SJSA1 (cell line): ENCODE results near the gene ENTR1. TPM values are rescaled to one million over a fixed set of nuclear protein-coding genes. Genes with fewer than 3 reads are reported as not detected.

Source experiments
- DNase-seq, 2 experiments: peaks; one replicate each; pipeline ENCODE4 v3.0.0-alpha.2; 2015 to 2020; ENCODE audit warnings: low spot score in 2 of 2, low read depth in 1 of 2
- H3K27ac ChIP-seq: fragments of 250-450 bp; sonication (Bioruptor Pico); 2 replicates; pipeline ENCODE4 v1.5.1; 2020; ENCODE audit warnings: mild to moderate bottlenecking, moderate library complexity
- H3K27me3 ChIP-seq: fragments of 250-450 bp; sonication (Bioruptor Pico); replicated peaks from 2 replicates; pipeline ENCODE4 v1.5.1; 2020; ENCODE audit warnings: mild to moderate bottlenecking, moderate library complexity
- H3K36me3 ChIP-seq: fragments of 250-450 bp; sonication (Bioruptor Pico); 2 replicates; pipeline ENCODE4 v1.5.1; 2020; ENCODE audit warnings: mild to moderate bottlenecking
- H3K4me1 ChIP-seq: fragments of 250-450 bp; sonication (Bioruptor Pico); replicated peaks from 2 replicates; pipeline ENCODE4 v1.6.1; 2021; ENCODE audit warnings: mild to moderate bottlenecking
- H3K4me3 ChIP-seq: fragments of 250-450 bp; sonication (Bioruptor Pico); 2 replicates; pipeline ENCODE4 v1.5.1; 2020; ENCODE audit warnings: mild to moderate bottlenecking
- H3K9me3 ChIP-seq: fragments of 250-450 bp; sonication (Bioruptor Pico); replicated peaks from 2 replicates; pipeline ENCODE4 v1.5.1; 2020; ENCODE audit warnings: mild to moderate bottlenecking
- total RNA-seq: library from RNA; depleted of rRNA; stranded (reverse); fragments of >200 nt; shearing (Covaris generic); gene quantifications from 2 replicates; pipeline ENCODE4 v1.2.3, GENCODE V29; 2014; rRNA removed

The ENTR1 gene
- 25.3 and 34.8 TPM in 2 replicates for total RNA-seq

- Histone ChIP-seq H3K4me3 (peak within 1 kb of the TSS; percentile 99), H3K9me3 (no peaks in the 10 kb centered on the region), H3K36me3 (peaks cover 69% of the 10 kb centered on the region), H3K4me1 (peaks cover 24% of the 10 kb centered on the region), H3K27me3 (no peaks in the 10 kb centered on the region), H3K27ac (peak within 1 kb of the TSS; percentile 75)
- peak; percentile 80 to 89 for DNase-seq
Observed at GRCh38 chr9:136410500-136411287, at the start of gene ENTR1, which contains the start of gene PMPCA. Gene ENTR1, minus strand, starts transcription at chr9:136410614. Its CDS starts 217 bp downstream, at chr9:136410397. Gene PMPCA, plus strand, starts transcription at chr9:136410658. Its CDS starts 11 bp downstream, at chr9:136410669.

GRCh38 chr9:136459425-136459824 is 49.0 kb upstream of the ENTR1 start:
- no peaks in the 10 kb centered on the region for H3K4me1 ChIP-seq
- DNase-seq, result no peak
- H3K36me3 ChIP-seq, result peaks cover 94% of the 10 kb centered on the region
- no peak overlapping the region for H3K4me3 ChIP-seq
- no peaks in the 10 kb centered on the region for H3K27me3 ChIP-seq
- H3K9me3 ChIP-seq, result no peaks in the 10 kb centered on the region
- H3K27ac ChIP-seq, result no peak overlapping the region

- Histone ChIP-seq H3K4me3 (no peak overlapping the region), H3K27me3 (no peaks in the 10 kb centered on the region), H3K36me3 (peaks cover 88% of the 10 kb centered on the region), H3K27ac (no peak overlapping the region), H3K4me1 (no peaks in the 10 kb centered on the region), H3K9me3 (no peaks in the 10 kb centered on the region)
- no peak for DNase-seq
Observed at GRCh38 chr9:136457326-136457725, 46.9 kb upstream of the ENTR1 start.

DNA sequence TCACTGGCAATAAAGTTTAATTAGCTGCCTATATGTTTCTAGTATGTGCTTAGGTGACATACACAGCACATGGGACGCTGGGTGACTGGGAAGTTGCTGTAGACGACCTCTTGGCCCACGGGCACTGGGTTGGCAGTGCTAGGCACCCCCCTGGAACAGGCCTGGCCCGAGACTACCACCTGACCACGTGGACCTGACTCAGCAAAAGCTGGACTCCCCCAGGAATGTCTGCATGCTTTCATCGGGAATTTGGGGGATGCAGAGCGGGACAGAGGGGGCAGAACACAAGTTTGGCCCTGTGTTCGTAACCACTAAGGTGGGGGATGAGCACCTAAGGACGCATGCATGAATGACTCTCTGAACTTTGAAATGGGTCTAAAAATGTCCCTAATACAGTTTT is 45.8 kb upstream of the ENTR1 start:
- Histone ChIP-seq H3K4me3 (no peak overlapping the region), H3K27ac (no peak overlapping the region), H3K27me3 (no peaks in the 10 kb centered on the region), H3K4me1 (no peaks in the 10 kb centered on the region), H3K9me3 (no peaks in the 10 kb centered on the region), H3K36me3 (peaks cover 85% of the 10 kb centered on the region)
- no peak for DNase-seq

GRCh38 chr9:136455043-136456002 is 44.9 kb upstream of the ENTR1 start:
- Histone ChIP-seq H3K36me3 (peaks cover 87% of the 10 kb centered on the region), H3K27ac (no peak overlapping the region), H3K4me3 (no peak overlapping the region), H3K4me1 (no peaks in the 10 kb centered on the region), H3K27me3 (no peaks in the 10 kb centered on the region), H3K9me3 (no peaks in the 10 kb centered on the region)
- no peak for DNase-seq

GRCh38 chr9:136454026-136454796 is 43.8 kb upstream of the ENTR1 start:
- Histone ChIP-seq H3K27ac (no peak overlapping the region), H3K36me3 (peaks cover 88% of the 10 kb centered on the region), H3K9me3 (no peaks in the 10 kb centered on the region), H3K4me1 (no peaks in the 10 kb centered on the region), H3K27me3 (no peaks in the 10 kb centered on the region), H3K4me3 (no peak overlapping the region)
- DNase-seq, result no peak

GRCh38 chr9:136453326-136453725 is 42.9 kb upstream of the ENTR1 start:
- H3K4me1 ChIP-seq, result no peaks in the 10 kb centered on the region
- H3K27me3 ChIP-seq, result no peaks in the 10 kb centered on the region
- no peaks in the 10 kb centered on the region for H3K9me3 ChIP-seq
- H3K4me3 ChIP-seq, result no peak overlapping the region
- H3K27ac ChIP-seq, result no peak overlapping the region
- no peak for DNase-seq
- H3K36me3 ChIP-seq, result peaks cover 84% of the 10 kb centered on the region

DNA sequence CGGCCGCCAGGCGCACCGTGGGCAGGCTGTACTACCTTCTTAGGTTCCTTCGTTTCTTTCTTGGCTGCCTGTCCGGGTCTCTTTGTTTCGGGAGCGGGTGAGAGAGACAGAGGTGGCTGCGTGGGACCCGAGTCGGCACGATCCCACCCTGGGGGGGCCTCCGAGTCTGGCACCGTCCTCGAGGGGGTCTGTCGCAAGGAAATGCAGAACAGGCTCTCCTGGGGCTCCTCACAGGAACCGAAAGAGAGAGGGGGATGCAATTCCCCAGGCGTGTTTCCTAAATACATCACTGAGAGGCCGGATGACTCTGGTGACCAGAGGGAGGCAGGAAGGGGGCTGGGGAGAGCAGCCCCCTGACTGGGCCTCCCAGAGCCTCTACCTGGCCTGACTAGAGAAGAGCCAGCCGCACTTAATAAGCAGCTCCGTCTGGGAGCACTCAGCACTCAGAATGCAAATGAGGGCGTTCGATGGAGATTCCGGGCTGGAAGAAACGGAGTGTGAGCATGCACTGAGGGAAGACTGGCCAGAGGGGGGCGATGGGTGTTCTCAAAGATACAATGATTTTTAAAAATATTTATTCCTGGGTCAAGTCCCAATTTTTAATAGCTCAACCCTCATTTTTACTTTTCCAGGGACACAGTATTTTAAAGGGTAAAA is 40.9 kb upstream of the ENTR1 start:
- H3K4me1 ChIP-seq, result no peaks in the 10 kb centered on the region
- no peak overlapping the region for H3K27ac ChIP-seq
- H3K36me3 ChIP-seq, result peaks cover 83% of the 10 kb centered on the region

DNA sequence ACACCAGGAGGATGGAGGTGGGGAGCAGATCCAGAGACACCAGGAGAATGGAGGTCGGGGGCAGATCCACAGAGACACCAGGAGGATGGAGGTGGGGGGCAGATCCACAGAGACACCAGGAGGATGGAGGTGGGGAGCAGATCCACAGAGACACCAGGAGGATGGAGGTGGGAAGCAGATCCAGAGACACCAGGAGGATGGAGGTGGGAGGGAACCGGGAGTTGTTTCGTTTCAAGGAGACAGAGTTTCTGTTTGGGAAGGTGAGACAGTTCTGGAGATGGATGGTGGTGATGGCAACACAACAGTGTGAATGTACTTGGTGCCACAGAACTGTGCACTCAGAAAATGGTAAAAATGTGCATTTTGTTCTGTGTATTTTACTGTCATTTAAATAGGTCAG is 38.2 kb upstream of the ENTR1 start:
- no peaks in the 10 kb centered on the region for H3K4me1 ChIP-seq
- no peaks in the 10 kb centered on the region for H3K9me3 ChIP-seq
- no peak overlapping the region for H3K4me3 ChIP-seq
- H3K27me3 ChIP-seq, result no peaks in the 10 kb centered on the region
- H3K27ac ChIP-seq, result no peak overlapping the region
- H3K36me3 ChIP-seq, result peaks cover 77% of the 10 kb centered on the region
- DNase-seq, result no peak

More for the DNA sequence above, 40.9 kb upstream of the ENTR1 start:
- no peak for DNase-seq
- Histone ChIP-seq H3K27me3 (no peaks in the 10 kb centered on the region), H3K9me3 (no peaks in the 10 kb centered on the region), H3K4me3 (no peak overlapping the region)

GRCh38 chr9:136447173-136447778 is 36.9 kb upstream of the ENTR1 start:
- Histone ChIP-seq H3K36me3 (peaks cover 81% of the 10 kb centered on the region), H3K27me3 (no peaks in the 10 kb centered on the region), H3K4me3 (no peak overlapping the region), H3K4me1 (no peaks in the 10 kb centered on the region), H3K27ac (no peak overlapping the region), H3K9me3 (no peaks in the 10 kb centered on the region)
- DNase-seq, result no peak

- H3K27ac ChIP-seq, result no peak overlapping the region
- H3K27me3 ChIP-seq, result no peaks in the 10 kb centered on the region
- H3K9me3 ChIP-seq, result no peaks in the 10 kb centered on the region
- H3K4me1 ChIP-seq, result no peaks in the 10 kb centered on the region
- no peak for DNase-seq
- H3K4me3 ChIP-seq, result no peak overlapping the region
- H3K36me3 ChIP-seq, result peaks cover 83% of the 10 kb centered on the region
Observed at GRCh38 chr9:136445799-136446198, 35.4 kb upstream of the ENTR1 start.

GRCh38 chr9:136444102-136444501 is 33.7 kb upstream of the ENTR1 start:
- Histone ChIP-seq H3K4me1 (peaks cover 8% of the 10 kb centered on the region), H3K4me3 (no peak overlapping the region), H3K27me3 (no peaks in the 10 kb centered on the region), H3K36me3 (peaks cover 81% of the 10 kb centered on the region), H3K9me3 (no peaks in the 10 kb centered on the region), H3K27ac (no peak overlapping the region)
- no peak for DNase-seq
